ENCODE measurements around the gene DLX2.

GRCh38 chr2:172053486-172053885, 49.2 kb downstream of the DLX2 start:
- TF ChIP-seq CTCF (IDR thresholded peaks at IDR 0.05): no peak
- no peak for TF ChIP-seq POLR2A (IDR thresholded peaks at IDR 0.05)
